GM12878 (cell line): ENCODE measurements around the gene C11orf42. TPM values are rescaled to one million over a fixed set of nuclear protein-coding genes. Genes with fewer than 3 reads are reported as not detected.

Source experiments
- ATAC-seq: fragments of 200-7000 bp; cut with Tn5 transposase; 3 replicates; pipeline ENCODE4 v1.9.1; 2020; ENCODE audit warnings: mild to moderate bottlenecking, moderate library complexity
- Bru-seq: library from RNA; stranded (reverse); fragments of 400-500 nt; gene quantifications from one replicate; lab custom pipeline; 2021; lab: Mats Ljungman, UMichigan
- BruChase-seq, 2 experiments: library from RNA; stranded (reverse); fragments of 400-500 nt; gene quantifications; one replicate each; lab custom pipeline; 2021; lab: Mats Ljungman, UMichigan
- BruUV-seq: library from RNA; stranded (reverse); fragments of 400-500 nt; replicated peaks from 2 replicates; lab custom pipeline; 2021; lab: Mats Ljungman, UMichigan
- CTCF ChIA-PET: fragments of 300-600 bp; sonication (Branson Sonifier 250); formaldehyde crosslinking; extraction: SDS; loops from one replicate; lab custom pipeline; 2021; ENCODE audit warnings: inconsistent platforms; lab: Yijun Ruan, JAX
- POLR2A ChIA-PET: fragments of 350-600 bp; formaldehyde crosslinking; extraction: SDS; loops from one replicate; lab custom pipeline; 2021; ENCODE audit warnings: inconsistent platforms; lab: Charles Lee
- RAD21 ChIA-PET: fragments of 300-600 bp; sonication (Branson Sonifier 250); formaldehyde crosslinking; loops from one replicate; lab custom pipeline; 2023; ENCODE audit warnings: antibody characterized with exemption; ENCODE audit not compliant: unreplicated experiment; lab: Charles Lee
- SMC1A ChIA-PET: fragments of 300-600 bp; sonication (Branson Sonifier 250); formaldehyde crosslinking; loops from one replicate; lab custom pipeline; 2023; ENCODE audit not compliant: unreplicated experiment, uncharacterized antibody; lab: Charles Lee
- DNase-seq: peaks from one replicate; pipeline ENCODE4 v3.0.0-alpha.2; 2011; ENCODE audit warnings: low read depth, low spot score
- FAIRE-seq: peaks from 3 replicates; lab custom pipeline; 2011; peaks lifted over from hg19 to GRCh38; lab: Jason Lieb, UNC
- H2AFZ ChIP-seq: 2 replicates; pipeline ENCODE4 v1.6.0; 2011; ENCODE audit warnings: low read depth, low read length, control low read depth; ENCODE audit not compliant: control insufficient read depth
- H3K27ac ChIP-seq: 2 replicates; pipeline ENCODE4 v1.5.1; 2011; ENCODE audit warnings: control low read depth; ENCODE audit not compliant: control insufficient read depth, insufficient read depth
- H3K27me3 ChIP-seq, 2 experiments: replicated peaks in 1 of 2; 2 replicates each; pipeline versions ENCODE4 v1.6.0 to v1.6.1; 2011; ENCODE audit warnings: low read length in 1 of 2; ENCODE audit not compliant: control insufficient read depth in 2 of 2, insufficient read depth in 2 of 2
- H3K36me3 ChIP-seq, 2 experiments: 2 replicates each; pipeline ENCODE4 v1.5.1; 2011; ENCODE audit warnings: low read length in 1 of 2; ENCODE audit not compliant: control insufficient read depth in 2 of 2, insufficient read depth in 2 of 2
- H3K4me1 ChIP-seq: 2 replicates; pipeline ENCODE4 v1.6.1; 2011; ENCODE audit warnings: mild to moderate bottlenecking, low read length, moderate library complexity, mixed read lengths; ENCODE audit not compliant: control insufficient read depth, insufficient read depth
- H3K4me2 ChIP-seq: 2 replicates; pipeline ENCODE4 v1.6.0; 2011; ENCODE audit warnings: control low read depth; ENCODE audit not compliant: control insufficient read depth, insufficient read depth
- H3K4me3 ChIP-seq: fragments of 200-600 bp; sonication (generic); 2 replicates; pipeline ENCODE4 v1.5.1; 2016
- H3K79me2 ChIP-seq: 2 replicates; pipeline ENCODE4 v1.6.0; 2011; ENCODE audit warnings: low read length; ENCODE audit not compliant: control insufficient read depth, insufficient read depth
- H3K9ac ChIP-seq: 2 replicates; pipeline ENCODE4 v1.8.0; 2011; ENCODE audit warnings: low read length, control low read depth, mixed read lengths; ENCODE audit not compliant: control insufficient read depth, insufficient read depth
- H3K9me3 ChIP-seq: replicated peaks from 3 replicates; pipeline ENCODE4 v1.5.1; 2011; ENCODE audit warnings: mild to moderate bottlenecking, low read length; ENCODE audit not compliant: control insufficient read depth, insufficient read depth
- H4K20me1 ChIP-seq: 2 replicates; pipeline ENCODE4 v1.6.0; 2011; ENCODE audit not compliant: control insufficient read depth, insufficient read depth
- EP300 ChIP-seq, 2 experiments: fragments of 150-350 bp in 1 of 2; IDR thresholded peaks; 2 replicates each; pipeline ENCODE4 v1.6.1; 2011 to 2012; ENCODE audit warnings: low read depth in 2 of 2, low read length in 2 of 2, borderline replicate concordance in 1 of 2, improper control_type of control experiment in 1 of 2, inconsistent platforms in 1 of 2; ENCODE audit not compliant: control insufficient read depth in 1 of 2
- EZH2 ChIP-seq: IDR thresholded peaks from 2 replicates; pipeline ENCODE4 v1.6.1; 2012; ENCODE audit warnings: low read depth, mild to moderate bottlenecking, control low read depth, inconsistent platforms, low read length, borderline replicate concordance; ENCODE audit not compliant: control insufficient read depth
- MYC ChIP-seq: IDR thresholded peaks from 2 replicates; pipeline ENCODE4 v1.6.1; 2011; ENCODE audit warnings: mild to moderate bottlenecking, low read length, moderate library complexity, inconsistent platforms; ENCODE audit not compliant: insufficient read depth, insufficient replicate concordance, insufficient read length, severe bottlenecking
- SP1 ChIP-seq: IDR thresholded peaks from one replicate; pipeline ENCODE4 v1.6.1; 2011; ENCODE audit warnings: low read depth, low read length
- SREBF1 ChIP-seq: IDR thresholded peaks from 2 replicates; pipeline ENCODE4 v1.6.1; 2012; ENCODE audit warnings: mild to moderate bottlenecking, low read length
- WGBS: methylation state at CpG from one replicate; pipeline ENCODE4 v1.1.6; 2016; ENCODE audit warnings: low lambda C conversion rate; ENCODE audit not compliant: insufficient replicate concordance, insufficient coverage; ENCODE audit errors: missing lambda C conversion rate; 5-methylcytosine and 5-hydroxymethylcytosine counted together
- in situ Hi-C: fragments of 300-500 bp; cut with MboI; formaldehyde crosslinking; loops from 9 replicates; pipeline ENCODE4 v1.14.3; 2018; ENCODE audit warnings: mixed read lengths
- intact Hi-C: fragments of 100-400 bp; cut with micrococcal nuclease; formaldehyde crosslinking; loops from one replicate; pipeline ENCODE4 v1.14.2; 2022; ENCODE audit not compliant: unreplicated experiment
- long read RNA-seq, 2 experiments: library from polyadenylated mRNA; unstranded; transcript quantifications; one replicate each; pipeline ENCODE4 v2.0.0, GENCODE V29; 2019 to 2020
- polyA minus RNA-seq, 3 experiments: library from RNA; depleted of rRNA, polyadenylated mRNA; stranded (reverse); fragments of >200 nt; gene quantifications; 2 replicates each; pipeline ENCODE4 v1.2.3, GENCODE V29; 2011
- polyA plus RNA-seq, 11 experiments: library from polyadenylated mRNA; depleted of rRNA in 4 of 11; unstranded in 6 of 11; stranded (reverse) in 5 of 11; fragments of >200 nt; fragmentation: Nextera tagmentation in 4 of 11; fragmentation: Illumina TruSeq in 1 of 11; extraction: Ambion mirVana in 4 of 11; extraction: Trizol in 1 of 11; gene quantifications; 1 replicate in 1 of 11; 2 replicates in 10 of 11; pipeline versions ENCODE4 v1.2.1 to v1.2.3, GENCODE V29; 2011 to 2016; ENCODE audit warnings: inconsistent platforms in 2 of 11, missing spikeins in 2 of 11, low read depth in 1 of 11
- total RNA-seq, 4 experiments: library from RNA; depleted of rRNA in 3 of 4; stranded (reverse); fragments of >200 nt in 3 of 4; fragmentation: Illumina TruSeq in 1 of 4; extraction: Trizol in 1 of 4; gene quantifications; 2 replicates each; pipeline versions ENCODE4 v1.2.1 to v1.2.3, GENCODE V29; 2013 to 2021
- TF ChIP-seq, protein P1 (sequence below): fragments of 450-650 bp; IDR thresholded peaks from 2 replicates; pipeline ENCODE4 v1.6.1; 2018; ENCODE audit warnings: mild to moderate bottlenecking, low read depth, moderate library complexity; ENCODE audit not compliant: partially characterized antibody
- TF ChIP-seq, protein P2 (sequence below): fragments of 450-650 bp; IDR thresholded peaks from 2 replicates; pipeline ENCODE4 v1.6.1; 2017; ENCODE audit warnings: borderline replicate concordance
- TF ChIP-seq, protein P3 (sequence below): fragments of 450-650 bp; formaldehyde crosslinking; IDR thresholded peaks from 2 replicates; pipeline ENCODE4 v1.5.0; 2022; ENCODE audit warnings: mild to moderate bottlenecking, missing genetic modification characterization

Gene C11orf42, protein sequence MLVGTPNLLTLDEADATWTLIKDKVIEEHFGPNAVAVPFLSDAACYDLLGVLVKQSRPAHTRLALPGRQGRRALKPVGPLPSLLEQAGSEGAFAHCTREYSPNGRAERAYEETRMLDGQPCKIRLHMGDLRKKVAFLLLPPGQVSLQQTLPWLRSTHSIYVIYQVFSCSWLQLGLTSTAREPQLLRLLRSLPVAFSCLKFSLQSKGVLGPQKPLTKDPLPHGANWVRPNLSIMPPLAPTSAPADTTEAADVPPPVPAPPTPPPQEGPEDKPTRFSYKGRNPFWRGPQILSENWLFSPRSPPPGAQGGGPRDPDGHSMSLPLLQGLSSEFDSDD
- not detected in 2 replicates for total RNA-seq (2013; cell fraction: nucleolus; rRNA removed)
- not detected in 2 replicates for total RNA-seq (2014; rRNA removed)
- total RNA-seq (2014; rRNA removed; fragmentation: Illumina TruSeq; extraction: Trizol), result not detected in 2 replicates
- total RNA-seq (2021), result not detected in 2 replicates
- not detected for polyA plus RNA-seq (2011; ENCODE audit: low read depth)
- not detected in 2 replicates for polyA plus RNA-seq (2011; rRNA removed)
- polyA plus RNA-seq (2011; cell fraction: cytosol; rRNA removed), result not detected in 2 replicates
- not detected in 2 replicates for polyA plus RNA-seq (2011; cell fraction: nucleus; rRNA removed)
- 0.13 TPM in 1 of 2 replicates, not detected in the other for polyA plus RNA-seq (2012)
- polyA plus RNA-seq (2014; fragmentation: Illumina TruSeq; extraction: Trizol), result not detected in 2 replicates
- not detected for polyA plus RNA-seq (2014; fragmentation: Nextera tagmentation; extraction: Ambion mirVana)
- polyA plus RNA-seq (2014; rRNA removed), result not detected in 2 replicates
- polyA plus RNA-seq (2016; fragmentation: Nextera tagmentation; extraction: Ambion mirVana), result under 1 TPM in 1 of 2 experiments, not detected in 1; 0.19 TPM
- not detected in 2 replicates for polyA minus RNA-seq (2011; rRNA and poly(A)+ RNA removed)
- not detected in 2 replicates for polyA minus RNA-seq (2011; cell fraction: cytosol; rRNA and poly(A)+ RNA removed)
- polyA minus RNA-seq (2011; cell fraction: nucleus; rRNA and poly(A)+ RNA removed), result not detected in 2 replicates
- Bru-seq, nascent RNA, result not detected
- not detected for BruChase-seq, experiment 1, labeled RNA remaining after a 6-hour chase
- not detected for BruChase-seq, experiment 2, labeled RNA remaining after a 2-hour chase
- long read RNA-seq, experiment 1, result 0 reads
- long read RNA-seq, experiment 2, partial matches to known transcripts, result 0 of 2 reads
- long read RNA-seq, experiment 2, other reads (novel, unspliced or antisense), result 2 of 2 reads

DNA sequence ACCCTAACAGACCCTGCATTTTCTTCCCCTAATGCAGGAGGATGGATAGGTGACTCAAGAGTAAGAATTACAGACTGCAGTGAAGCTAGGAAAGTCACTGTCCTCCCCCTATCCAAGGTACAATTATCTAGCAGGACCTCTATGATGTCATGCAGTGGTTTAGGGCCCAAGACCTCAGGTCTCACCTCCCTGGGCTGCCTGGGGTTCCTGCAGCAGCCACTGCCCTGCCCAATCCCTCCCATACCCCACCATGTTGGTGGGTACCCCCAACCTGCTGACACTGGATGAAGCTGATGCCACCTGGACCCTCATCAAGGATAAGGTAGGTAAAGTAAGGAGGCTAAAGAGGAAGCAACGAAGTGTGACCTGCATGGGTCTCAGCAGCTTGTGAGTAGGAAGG, at the start of gene C11orf42:
TSS of gene C11orf42 (plus strand) at position 192 of the 400 bp plus-strand sequence. CDS start at position 251, 59 bp downstream.
- ATAC-seq, result no peak
- no peak for DNase-seq
- ChIA-PET SMC1A (interaction anchor here (0.7 to 2.7 kb wide), 5 partner anchors 9 to 660 kb away, joined by 3 to 12 read pairs (median 4); partner anchors contain the start of gene FHIP1B), RAD21 (no interaction called here)
- H3K4me2 ChIP-seq, result no peak within 1 kb of the TSS
- H2AFZ ChIP-seq, result no peak within 1 kb of the TSS
- in situ Hi-C loops, result no loop called here
- no peaks in the 10 kb centered on the region for H4K20me1 ChIP-seq
- H3K79me2 ChIP-seq, result no peaks in the 10 kb centered on the region
- TF ChIP-seq, protein P1, sequence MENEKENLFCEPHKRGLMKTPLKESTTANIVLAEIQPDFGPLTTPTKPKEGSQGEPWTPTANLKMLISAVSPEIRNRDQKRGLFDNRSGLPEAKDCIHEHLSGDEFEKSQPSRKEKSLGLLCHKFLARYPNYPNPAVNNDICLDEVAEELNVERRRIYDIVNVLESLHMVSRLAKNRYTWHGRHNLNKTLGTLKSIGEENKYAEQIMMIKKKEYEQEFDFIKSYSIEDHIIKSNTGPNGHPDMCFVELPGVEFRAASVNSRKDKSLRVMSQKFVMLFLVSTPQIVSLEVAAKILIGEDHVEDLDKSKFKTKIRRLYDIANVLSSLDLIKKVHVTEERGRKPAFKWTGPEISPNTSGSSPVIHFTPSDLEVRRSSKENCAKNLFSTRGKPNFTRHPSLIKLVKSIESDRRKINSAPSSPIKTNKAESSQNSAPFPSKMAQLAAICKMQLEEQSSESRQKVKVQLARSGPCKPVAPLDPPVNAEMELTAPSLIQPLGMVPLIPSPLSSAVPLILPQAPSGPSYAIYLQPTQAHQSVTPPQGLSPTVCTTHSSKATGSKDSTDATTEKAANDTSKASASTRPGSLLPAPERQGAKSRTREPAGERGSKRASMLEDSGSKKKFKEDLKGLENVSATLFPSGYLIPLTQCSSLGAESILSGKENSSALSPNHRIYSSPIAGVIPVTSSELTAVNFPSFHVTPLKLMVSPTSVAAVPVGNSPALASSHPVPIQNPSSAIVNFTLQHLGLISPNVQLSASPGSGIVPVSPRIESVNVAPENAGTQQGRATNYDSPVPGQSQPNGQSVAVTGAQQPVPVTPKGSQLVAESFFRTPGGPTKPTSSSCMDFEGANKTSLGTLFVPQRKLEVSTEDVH, result no peak
- TF ChIP-seq, protein P2, sequence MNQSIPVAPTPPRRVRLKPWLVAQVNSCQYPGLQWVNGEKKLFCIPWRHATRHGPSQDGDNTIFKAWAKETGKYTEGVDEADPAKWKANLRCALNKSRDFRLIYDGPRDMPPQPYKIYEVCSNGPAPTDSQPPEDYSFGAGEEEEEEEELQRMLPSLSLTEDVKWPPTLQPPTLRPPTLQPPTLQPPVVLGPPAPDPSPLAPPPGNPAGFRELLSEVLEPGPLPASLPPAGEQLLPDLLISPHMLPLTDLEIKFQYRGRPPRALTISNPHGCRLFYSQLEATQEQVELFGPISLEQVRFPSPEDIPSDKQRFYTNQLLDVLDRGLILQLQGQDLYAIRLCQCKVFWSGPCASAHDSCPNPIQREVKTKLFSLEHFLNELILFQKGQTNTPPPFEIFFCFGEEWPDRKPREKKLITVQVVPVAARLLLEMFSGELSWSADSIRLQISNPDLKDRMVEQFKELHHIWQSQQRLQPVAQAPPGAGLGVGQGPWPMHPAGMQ, result no peak
- TF ChIP-seq EP300 (IDR thresholded peaks at IDR 0.05; ENCODE audit: borderline replicate concordance in 1 of 2, control insufficient read depth in 1 of 2, low read depth in 2 of 2, low read length in 2 of 2), result no peak
- TF ChIP-seq, protein P3, sequence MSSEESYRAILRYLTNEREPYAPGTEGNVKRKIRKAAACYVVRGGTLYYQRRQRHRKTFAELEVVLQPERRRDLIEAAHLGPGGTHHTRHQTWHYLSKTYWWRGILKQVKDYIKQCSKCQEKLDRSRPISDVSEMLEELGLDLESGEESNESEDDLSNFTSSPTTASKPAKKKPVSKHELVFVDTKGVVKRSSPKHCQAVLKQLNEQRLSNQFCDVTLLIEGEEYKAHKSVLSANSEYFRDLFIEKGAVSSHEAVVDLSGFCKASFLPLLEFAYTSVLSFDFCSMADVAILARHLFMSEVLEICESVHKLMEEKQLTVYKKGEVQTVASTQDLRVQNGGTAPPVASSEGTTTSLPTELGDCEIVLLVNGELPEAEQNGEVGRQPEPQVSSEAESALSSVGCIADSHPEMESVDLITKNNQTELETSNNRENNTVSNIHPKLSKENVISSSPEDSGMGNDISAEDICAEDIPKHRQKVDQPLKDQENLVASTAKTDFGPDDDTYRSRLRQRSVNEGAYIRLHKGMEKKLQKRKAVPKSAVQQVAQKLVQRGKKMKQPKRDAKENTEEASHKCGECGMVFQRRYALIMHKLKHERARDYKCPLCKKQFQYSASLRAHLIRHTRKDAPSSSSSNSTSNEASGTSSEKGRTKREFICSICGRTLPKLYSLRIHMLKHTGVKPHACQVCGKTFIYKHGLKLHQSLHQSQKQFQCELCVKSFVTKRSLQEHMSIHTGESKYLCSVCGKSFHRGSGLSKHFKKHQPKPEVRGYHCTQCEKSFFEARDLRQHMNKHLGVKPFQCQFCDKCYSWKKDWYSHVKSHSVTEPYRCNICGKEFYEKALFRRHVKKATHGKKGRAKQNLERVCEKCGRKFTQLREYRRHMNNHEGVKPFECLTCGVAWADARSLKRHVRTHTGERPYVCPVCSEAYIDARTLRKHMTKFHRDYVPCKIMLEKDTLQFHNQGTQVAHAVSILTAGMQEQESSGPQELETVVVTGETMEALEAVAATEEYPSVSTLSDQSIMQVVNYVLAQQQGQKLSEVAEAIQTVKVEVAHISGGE (CRISPR knock-in tag), result no peak
- no peak for TF ChIP-seq SP1
- TF ChIP-seq SREBF1, result no peak
- no peak for TF ChIP-seq MYC
- no peak for TF ChIP-seq EZH2
- TF ChIP-seq, all 136 proteins: peak for 0
- FAIRE-seq, result no peak
- H3K27me3 ChIP-seq, result no peaks in the 10 kb centered on the region
- no peak within 1 kb of the TSS for H3K27ac ChIP-seq
- ChIA-PET POLR2A (no interaction called here), CTCF (no interaction called here)
- intact Hi-C loops, result no loop called here
- no peaks in the 10 kb centered on the region for H3K9me3 ChIP-seq
- no peaks in the 10 kb centered on the region; a peak in 1 of 4 replicates for H3K36me3 ChIP-seq
- no TSS peak for BruUV-seq
- WGBS, result 89% methylated on average over 1 of the region's 1 CpG
- H3K4me3 ChIP-seq, result no peak within 1 kb of the TSS
- peaks cover 9% of the 10 kb centered on the region for H3K4me1 ChIP-seq
- no peak within 1 kb of the TSS for H3K9ac ChIP-seq
